GM18526 (cell line): ENCODE data around the gene NTM.

Experiments used
- POLR2A ChIP-seq: IDR thresholded peaks from 3 replicates; pipeline ENCODE4 v1.6.1; 2011; ENCODE audit not compliant: insufficient read length; ENCODE audit errors: extremely low read depth

NTM gene

DNA sequence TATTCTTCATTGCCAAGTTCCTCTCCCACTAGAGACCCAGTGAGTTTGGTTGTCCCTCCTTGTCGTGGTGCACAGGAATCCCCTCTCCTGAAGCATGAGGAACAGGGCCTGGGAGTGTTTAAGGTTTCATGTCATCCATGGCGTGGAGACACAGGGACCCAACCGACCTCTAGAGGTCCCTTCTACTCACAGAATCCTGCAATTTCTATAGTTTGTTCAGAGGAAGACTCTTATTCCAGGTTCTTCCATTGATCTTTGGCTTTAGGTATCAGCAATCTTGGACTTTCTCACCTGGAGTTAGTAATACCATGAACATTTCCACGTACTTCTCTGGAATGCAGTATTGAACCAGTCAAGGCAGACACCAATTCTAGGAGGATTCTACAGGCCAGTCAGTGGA, 548.2 kb downstream of the NTM start:
- TF ChIP-seq POLR2A = no peak

DNA sequence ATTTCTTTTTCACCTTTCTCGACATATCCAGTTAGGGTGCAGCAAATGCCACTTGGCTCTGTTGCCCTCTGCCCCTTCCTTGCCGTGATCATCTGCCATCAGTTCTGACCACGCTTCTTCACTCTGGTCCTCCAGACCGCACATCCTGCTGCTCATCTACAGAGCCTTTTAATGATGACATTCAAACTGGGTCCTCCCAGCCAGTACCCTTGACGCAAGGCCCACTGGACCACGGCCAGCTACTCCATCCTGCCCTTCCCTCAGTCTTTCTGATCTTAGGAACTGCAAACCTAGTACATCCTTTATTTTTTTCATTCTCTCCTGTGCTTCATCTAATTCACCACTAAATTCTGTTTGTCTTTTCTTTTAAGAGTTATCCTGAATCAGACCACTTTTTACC, 551.8 kb downstream of the NTM start:
- TF ChIP-seq POLR2A = no peak

DNA sequence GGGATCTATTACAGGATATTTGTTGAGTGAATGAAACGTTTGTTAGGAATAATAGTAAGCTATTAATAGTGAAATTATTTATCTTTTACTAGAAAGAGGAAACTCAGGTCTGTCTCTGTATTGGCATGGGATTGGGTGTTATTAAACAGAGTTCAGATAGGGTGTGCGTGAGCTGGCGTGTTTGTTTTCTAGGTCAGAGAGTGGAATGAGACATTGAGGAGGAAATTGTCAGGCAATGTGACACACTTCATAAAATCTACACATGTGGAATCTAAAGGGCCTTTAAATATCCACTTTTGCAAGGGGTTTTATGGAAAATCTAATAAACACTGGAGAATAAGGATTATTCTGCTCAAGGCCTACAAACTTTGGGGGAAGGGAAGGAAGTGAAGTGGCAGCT, 552.9 kb downstream of the NTM start:
- no peak for TF ChIP-seq POLR2A

DNA sequence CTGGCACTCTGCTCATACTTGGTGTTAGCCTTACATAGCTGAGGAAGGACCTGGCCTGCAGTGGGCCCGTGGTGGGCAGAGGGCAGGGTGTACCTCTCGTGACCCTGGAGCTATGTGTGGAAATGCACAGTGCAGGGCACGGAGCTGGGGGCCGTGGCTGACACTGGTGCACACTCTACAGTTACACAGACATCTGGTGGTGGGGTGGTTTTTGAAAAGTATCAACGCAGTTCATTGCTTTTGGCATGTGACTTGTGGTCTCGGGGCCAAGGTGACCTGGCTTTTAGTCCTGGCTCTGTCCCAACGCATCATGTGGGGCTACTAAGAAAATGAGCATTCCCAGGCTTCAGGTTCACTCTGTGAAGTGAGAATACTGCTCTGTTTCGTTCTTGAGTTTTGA, 553.6 kb downstream of the NTM start:
- TF ChIP-seq POLR2A = no peak

DNA sequence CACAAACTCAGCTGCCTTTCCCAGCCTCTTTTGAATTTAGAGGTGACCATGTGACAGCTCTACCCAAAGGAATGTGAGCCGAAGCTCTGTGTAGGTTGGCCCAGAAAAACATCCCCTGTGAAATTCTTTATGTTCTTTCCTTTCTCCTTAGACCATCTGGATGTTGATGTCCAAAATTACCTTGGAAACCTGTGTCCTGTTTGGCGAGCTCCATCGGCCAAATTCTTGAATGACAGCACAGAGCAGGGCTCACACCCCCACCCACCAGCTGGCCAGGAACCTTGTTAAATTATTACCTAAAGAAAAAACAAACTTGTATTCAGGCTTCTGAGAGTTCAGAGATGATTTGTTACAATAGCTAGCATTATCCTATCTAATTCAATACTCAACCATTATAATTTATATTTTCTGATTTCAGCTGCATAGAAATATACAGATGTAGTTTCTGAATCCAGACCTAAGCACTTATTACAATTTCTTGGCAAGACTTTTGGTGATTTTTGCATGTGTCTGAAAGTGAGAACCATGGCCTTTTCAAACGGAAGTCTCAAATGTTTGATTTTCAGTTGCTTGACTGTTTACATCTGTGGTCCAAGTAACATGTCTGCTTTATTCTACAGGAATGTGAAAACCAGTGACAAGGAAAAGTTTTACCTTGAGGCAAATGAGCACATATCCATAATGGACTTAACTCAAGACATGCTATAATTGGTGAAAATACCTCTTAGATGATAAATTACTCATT, 554.2 kb downstream of the NTM start:
- no peak for TF ChIP-seq POLR2A

DNA sequence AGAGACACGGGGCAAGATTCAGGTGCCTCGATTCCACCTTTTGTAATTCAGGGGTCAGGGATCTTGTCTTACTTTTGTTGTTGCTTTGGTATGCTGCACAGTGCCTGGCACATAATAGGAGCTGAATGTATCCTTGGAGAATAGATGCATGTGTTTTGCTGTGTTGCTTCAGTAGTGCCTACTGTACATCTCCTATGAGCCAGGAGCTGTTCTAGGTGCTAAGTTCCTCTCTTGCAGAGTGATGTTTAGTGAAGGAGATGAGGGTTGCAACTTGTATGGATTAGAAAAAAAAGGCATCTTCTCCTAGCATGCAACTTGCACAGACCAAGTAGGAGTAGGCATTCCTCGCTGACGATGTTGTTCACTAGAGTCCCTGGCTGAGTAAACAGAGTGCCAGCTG, 555.4 kb downstream of the NTM start:
- no peak for TF ChIP-seq POLR2A

DNA sequence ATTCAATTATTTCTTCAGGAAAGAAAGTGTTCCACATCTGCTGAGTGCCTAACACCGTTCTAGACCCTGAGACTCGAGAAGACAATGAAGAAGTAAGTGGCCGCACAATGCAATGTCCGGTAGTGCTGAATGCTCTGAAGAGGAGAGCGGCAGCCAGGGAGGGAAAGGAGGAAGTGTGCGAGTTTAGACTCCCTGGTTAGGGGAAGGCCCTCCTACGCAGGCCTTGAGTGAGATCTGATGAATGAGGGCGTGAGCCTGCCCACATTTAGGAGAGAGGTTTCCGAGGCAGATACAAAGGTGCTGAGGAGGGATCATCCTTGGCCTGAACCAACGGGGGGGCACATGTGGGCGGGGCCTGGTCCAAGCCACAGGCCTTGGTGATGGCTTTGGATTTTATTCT, 558.6 kb downstream of the NTM start:
- no peak for TF ChIP-seq POLR2A

- no peak for TF ChIP-seq POLR2A
Measured at GRCh38 chr11:131932584-131933325, 562.3 kb downstream of the NTM start.

DNA sequence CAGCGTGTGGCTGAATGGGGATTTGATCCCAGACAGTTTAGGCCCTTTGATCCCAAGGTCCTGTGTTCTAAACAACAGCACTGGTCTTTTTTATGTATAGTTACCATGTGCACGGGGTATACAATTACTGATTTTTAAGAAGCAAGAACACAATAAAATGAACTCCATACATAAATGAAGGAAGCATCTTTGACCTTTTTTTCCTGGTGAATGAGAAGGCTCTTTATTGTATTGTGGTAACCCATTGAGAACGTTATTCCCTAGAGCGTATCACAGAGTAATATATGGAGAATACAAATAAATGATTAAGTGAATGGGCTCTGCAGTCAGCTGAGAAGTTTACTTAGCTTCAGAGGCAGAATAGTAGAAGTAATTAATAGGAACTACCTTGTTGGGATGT, 563.6 kb downstream of the NTM start:
- TF ChIP-seq POLR2A = no peak

DNA sequence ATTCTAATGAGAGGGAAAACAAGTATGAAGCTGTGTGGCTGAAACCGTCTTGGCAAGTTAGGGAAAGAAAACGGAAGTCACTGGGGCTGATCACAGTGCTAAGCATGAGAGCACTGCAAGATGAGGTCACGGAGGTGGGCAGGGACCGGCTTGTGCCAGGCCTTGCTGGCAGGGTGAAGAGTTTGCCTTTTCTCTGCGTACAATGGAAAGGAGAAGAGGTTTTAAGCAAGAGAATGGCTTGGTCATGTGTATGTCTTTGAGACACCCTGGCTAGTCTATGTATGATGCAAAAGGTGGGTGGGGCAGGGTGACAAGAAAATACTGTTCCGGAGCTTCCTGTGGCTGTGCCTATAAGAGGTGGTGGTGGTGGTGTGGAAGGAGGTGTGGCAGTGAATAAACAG, 567.9 kb downstream of the NTM start:
- no peak for TF ChIP-seq POLR2A

GRCh38 chr11:131940126-131940525, 569.7 kb downstream of the NTM start:
- no peak for TF ChIP-seq POLR2A

DNA sequence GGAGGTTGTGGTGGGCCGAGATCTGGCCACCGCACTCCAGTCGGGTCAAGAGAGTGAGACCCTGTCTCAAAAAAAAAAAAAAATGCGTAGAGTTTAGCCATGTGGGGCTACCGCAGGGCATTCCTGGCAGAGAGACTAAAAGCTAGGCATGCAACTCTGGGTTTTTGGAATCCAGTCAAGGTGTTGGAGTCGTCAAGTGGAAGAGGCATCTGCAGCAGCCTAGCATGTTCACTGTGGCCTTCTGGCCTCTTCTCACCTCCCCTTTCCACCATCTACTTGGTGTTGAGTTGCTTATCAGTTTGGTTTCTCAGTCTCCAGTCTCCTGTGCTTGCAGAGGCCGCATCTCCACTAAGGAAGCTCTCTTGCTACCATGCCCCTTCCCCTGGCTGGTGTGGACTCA, 572.5 kb downstream of the NTM start:
- TF ChIP-seq POLR2A = no peak

DNA sequence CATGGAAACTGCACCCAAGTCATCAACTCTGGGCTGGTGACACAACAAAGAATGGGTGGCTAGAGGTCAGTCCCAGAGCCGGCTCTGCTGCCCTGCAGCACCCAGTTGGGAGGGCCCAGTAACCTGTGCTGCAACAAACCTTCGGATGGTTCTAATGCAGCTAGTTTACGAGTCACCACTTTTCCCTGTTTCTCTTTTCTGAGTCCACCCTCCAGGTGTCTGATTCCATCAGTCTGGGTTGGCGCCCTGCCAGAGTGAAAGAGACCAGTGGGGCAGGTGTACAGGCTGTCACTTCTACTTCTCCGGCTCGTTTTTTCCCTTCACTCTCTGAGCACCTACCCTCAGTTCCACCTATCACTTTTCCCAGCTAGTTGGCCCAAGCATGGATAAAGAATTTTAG, 572.9 kb downstream of the NTM start:
- no peak for TF ChIP-seq POLR2A

GRCh38 chr11:131944736-131945135, 574.3 kb downstream of the NTM start:
- no peak for TF ChIP-seq POLR2A

- no peak for TF ChIP-seq POLR2A
Measured at GRCh38 chr11:131945706-131946105, 575.3 kb downstream of the NTM start.

- TF ChIP-seq POLR2A = no peak
Measured at GRCh38 chr11:131947511-131947910, 577.1 kb downstream of the NTM start.

GRCh38 chr11:131951121-131951520, 580.7 kb downstream of the NTM start:
- no peak for TF ChIP-seq POLR2A
